HG03039 (cell line): Measurements from ENCODE around the gene TLNRD1.

Experiments used
- ATAC-seq: cut with Tn5 transposase; IDR thresholded peaks from one replicate; pipeline ENCODE4 v1.9.1; 2021; ENCODE audit warnings: mild to moderate bottlenecking, moderate library complexity; ENCODE audit not compliant: unreplicated experiment

The TLNRD1 gene

DNA sequence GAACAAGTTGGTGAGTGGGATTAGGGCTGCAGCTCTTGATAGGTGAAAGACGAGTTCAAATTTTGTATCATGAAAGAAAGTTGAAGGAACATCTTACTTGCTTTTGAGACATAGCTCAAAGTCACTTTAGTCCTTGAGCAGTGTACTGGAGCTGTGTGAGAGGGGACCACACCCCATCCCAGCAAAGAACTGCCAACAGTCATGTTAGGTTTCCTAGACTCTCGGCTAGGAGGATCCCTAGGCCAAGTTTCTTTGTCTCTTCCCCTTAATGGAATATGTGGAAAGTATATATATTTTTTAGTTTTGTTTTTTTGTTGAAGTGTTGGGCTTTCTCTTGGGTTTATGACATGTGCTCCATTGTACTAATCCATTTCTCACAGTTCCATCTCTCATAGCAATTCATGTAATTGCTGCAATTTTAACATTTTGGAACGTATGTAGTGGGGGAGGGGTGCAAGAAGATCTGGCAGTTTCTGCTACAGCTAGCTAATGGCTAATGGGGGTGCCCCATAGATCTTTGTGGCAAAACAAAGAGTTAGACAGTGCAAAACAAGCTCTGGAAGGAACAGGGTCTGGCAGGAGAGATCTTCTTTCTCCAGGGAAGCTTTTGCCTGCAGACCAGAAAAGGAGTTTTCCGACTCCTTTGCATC, 25.1 kb downstream of the TLNRD1 start:
- no peak for ATAC-seq

DNA sequence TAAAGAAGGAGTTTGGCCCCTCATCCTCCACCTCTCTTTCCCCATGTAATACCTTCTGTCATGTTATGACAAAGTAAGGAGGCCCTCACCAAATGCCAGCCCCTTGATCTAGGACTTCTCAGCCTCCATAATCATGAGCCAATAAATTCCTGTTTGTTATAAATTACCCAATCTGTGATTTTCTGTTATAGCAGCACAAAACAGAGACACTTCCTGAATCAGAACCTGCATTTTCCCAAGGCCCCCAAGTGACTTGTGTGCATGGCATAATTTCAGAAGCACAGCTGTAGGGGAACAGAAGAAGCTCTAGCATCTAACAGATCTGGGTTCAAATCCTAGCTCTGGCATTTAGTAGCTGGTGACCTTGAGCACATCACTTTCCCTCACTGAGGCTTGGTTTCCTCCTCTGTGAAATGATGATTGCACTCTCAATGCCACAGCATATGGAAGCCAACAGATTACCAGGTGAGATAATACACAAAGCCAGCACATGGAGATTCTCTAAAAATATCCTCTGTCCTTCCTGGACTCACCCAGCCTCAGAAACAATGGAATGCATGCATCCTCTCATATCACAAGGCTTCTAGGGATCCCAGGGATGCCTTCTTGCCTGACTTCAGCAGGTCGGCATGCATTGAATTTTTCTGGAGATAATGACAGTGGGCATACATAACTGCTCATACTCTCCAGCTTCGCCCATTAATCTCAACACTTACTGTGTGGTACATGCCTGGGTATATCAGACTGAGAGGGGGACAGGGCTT, 26.3 kb downstream of the TLNRD1 start:
- ATAC-seq = no peak

DNA sequence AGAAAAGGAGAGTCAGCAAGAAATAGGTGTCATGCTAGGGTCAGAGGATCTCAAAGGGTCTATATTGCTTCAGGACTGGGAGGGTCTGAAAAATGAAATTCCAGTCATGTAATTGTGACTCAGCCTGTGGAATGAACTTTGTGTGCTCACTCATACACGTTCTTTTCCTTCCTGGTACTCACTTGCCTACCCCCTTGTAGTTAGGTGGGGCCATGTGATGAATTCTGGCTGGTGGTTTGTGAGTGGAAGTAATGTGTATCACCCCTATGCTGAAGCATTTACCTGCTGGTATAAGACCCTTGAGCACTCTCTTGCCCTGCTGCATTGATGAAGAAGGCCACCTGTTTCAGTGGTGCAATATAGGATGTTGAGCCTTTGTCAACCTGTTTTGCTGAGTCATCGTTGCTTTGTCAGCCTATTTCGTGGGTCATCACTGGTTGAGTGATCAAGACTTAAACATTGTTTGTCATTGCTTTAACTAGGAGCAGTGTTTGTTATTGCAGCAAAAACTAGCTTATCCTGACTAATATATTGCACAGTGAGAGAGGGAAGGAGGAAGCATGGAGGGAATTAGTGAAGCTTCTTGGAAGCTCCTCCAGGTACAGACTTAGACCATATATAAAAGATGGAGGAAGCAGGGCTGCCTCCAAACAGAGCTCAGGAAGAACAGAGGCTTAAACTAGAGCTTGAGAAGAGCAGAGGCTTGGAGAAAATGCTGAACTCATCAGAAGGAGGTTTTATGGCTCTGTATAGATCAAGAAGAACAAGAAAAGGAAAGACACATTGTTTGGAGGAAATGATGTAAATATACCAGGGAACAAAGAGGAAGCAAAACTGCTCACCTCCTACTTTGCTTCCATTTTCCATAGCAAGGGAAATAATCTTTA, 28.9 kb downstream of the TLNRD1 start:
- no peak for ATAC-seq

DNA sequence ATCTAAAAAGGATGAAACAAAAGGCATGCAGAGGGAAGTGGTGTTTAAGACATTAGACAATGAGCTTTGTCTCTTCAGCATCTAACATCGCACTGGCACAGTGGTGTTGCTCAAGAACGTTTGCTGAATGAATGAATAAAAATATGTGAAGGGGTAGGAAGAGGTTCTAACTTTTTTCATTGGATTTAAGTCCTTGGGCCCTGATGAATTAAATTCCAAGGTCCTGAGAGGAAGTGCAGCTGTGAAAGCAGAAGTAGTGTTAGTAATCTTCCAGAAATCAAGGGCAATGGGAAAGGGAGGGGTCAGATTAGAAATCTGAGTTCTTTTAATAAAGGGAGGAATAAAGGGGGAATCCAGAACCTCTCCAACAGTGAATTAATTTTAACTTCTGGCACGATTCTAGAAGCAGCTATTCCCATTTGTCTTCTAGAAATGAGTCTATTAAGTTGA, 29.6 kb downstream of the TLNRD1 start:
- no peak for ATAC-seq

DNA sequence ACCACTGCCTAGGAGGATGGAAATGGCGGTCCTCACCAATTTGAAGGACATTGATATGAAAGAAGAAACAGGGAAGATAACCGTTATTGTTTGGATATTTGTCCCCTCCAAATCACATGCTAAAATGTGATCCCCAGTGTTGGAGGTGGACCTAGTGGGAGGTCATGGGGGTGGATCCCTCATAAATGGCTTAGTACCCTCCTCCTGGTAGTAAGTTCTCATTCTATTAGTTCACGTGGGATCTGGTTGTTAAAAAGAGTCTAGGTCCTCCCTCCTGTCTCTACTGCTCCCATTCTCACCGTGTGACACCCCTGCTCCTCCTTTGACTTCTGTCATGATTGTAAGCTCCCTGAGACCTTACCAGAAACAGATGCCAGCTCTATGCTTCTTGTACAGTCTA, 30.5 kb downstream of the TLNRD1 start:
- ATAC-seq = no peak

DNA sequence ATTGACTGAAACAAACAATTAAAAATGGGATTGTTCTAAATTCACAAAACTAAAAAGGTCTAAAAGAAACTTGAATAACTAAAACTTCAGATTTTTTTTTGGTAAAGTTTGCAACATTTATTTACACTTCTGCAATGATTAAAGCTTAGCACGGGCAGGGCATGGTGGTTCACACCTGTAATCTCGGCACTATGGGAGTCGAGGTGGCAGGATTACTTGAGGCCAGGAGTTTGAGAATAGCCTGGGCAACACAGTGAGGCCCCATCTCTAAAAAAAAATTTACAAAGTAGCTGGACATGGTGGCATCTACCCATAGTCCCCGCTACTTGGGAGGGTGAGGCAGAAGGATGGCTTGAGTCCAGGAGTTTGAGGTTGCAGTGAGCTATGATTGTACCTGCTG, 31.6 kb downstream of the TLNRD1 start:
- no peak for ATAC-seq

DNA sequence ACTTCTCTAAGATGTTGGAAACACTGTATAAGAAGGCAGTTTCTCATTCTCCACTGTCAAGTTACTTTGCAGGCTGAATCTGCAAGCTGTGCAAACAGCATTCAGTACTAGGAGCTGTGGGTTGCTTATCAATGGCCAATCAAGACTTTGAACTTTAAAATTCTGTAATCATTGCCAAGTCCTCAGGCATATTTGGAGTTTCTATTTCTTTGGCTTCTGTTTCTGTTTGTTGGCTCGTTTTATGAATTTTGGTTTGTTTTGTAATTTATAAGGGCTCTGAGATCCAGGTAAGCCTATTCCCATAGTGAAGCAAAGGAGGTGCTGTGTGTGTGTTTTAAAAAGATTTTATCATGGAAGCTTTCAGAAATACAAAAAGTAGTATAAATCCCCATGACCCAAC, 32.1 kb downstream of the TLNRD1 start:
- no peak for ATAC-seq

DNA sequence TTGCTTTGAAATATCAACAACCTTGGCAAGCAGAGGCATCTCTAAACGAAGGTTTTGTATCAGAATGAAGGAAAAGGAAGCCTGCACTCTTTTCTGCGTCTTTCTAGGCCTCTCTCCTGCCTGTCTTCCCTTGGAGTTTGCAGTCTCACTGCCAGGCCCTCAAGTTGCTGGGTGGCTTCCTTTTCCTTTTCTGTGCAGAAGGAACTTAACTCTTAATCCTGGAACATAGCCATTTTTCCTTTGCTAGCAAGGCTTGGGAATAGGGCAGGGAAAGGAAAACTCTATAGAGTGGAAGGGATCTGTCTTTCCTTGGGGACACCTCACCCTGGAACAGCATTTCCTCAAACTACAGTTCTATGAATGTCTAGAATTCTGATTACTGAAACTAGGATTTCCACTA, 32.8 kb downstream of the TLNRD1 start:
- no peak for ATAC-seq

DNA sequence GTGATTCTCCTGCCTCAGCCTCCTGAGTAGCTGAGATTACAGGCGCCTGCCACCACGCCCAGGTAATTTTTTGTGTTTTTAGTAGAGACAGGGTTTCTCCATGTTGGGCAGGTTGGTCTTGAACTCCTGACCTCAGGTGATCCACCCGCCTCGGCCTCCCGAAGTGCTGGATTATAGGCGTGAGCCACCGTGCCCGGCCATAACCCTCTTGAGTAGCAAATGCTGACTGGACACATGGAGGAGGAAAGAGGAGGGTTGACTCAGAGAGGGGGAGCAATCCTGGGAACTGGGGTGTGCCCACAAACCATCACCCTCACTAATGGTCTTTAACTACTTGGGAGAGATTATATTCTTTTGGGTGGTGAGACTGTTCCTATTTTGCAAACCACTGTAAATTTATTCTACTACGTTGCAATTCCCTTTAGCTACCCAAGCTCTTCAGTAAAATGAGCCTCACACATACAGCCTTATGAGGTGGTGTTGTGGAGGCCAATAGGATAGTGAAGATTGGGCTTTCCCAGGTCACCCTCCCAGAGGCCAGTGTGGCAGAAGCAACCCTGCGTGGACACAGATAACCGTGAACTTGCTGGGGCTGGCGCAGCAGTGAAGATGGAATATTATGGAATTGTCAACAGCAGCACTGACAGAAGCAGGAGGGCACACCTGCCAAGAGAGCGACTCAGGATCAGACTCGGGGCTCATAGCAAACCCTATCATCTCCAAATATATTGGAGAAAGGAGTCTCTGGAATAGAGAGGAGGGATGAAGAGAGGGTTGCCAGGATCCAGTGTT, 37.4 kb downstream of the TLNRD1 start:
- no peak for ATAC-seq

DNA sequence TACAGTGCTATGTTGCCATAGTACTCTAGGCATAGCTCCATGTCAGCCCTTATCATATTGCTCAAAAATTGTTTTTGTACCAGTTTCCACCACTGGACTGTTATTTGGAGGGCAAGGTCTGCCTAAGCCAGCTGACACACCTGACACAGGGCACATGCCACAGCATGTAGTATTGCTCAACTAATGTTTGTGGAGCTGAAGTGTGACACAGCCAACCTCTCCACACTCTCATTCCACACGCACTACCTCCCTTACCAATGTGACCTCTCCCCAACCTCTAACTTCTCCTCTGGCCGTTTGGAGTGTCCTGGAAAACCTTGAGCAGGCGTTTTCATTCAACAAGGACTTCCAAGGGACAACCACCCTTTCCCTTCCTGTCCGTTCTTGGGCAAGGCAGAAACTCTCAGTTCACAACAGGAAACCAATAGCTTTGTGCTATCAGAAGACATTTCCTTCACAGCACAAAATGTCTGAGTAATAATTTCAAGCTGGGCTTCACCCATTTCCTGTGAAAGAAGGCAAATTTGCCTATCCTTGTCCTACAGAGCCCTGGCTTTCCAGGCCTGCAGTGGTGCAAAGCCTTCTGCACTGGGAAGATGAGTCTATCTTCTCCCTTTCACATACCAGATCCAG, 38.4 kb downstream of the TLNRD1 start:
- ATAC-seq = no peak

DNA sequence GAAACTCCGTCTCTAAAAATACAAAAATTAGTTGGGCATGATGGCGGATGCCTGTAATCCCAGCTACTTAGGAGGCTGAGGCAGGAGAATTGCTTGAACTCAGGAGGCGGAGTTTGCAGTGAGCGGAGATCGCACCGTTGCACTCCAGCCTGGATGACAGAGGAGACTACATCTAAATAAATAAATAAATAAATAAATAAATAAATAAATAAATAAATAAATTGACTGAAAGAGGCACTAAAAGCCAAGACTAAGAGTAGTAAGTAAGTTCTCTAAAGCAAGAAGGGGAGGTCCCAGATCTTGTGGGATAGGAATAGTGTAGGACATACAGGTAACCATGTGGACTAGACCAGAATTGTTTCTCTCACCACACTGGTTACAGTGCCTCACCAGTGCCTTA, 40.0 kb downstream of the TLNRD1 start:
- no peak for ATAC-seq

DNA sequence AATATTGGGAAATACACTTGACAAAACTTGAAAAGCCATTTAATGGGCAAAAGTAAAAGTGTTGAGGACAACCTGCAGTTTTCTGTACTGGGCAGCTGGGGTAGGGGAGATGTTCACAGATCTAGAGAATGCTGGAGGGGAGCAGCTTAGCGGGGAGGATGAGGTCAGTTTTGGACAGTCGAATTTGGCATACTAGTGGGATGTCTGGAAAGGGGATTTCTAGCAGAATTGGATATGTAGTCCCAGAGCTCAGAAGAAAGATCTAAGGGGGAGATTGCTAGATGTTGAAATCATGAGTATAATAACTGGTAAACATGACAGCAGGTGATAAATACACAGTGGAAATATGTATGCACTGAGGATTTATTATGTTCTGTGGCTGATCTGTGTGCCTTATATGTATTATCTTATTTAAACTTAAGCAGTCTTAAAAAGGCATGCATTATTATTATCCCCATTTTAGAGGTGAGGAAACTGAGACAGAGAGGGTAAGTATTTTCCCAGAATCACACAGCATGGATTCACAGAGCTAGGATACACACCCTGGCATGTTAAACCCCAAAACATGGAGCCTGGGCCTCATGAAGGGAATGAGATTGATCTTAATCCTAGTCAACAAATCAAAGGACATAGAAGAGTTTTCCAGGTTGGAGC, 42.7 kb downstream of the TLNRD1 start:
- no peak for ATAC-seq

DNA sequence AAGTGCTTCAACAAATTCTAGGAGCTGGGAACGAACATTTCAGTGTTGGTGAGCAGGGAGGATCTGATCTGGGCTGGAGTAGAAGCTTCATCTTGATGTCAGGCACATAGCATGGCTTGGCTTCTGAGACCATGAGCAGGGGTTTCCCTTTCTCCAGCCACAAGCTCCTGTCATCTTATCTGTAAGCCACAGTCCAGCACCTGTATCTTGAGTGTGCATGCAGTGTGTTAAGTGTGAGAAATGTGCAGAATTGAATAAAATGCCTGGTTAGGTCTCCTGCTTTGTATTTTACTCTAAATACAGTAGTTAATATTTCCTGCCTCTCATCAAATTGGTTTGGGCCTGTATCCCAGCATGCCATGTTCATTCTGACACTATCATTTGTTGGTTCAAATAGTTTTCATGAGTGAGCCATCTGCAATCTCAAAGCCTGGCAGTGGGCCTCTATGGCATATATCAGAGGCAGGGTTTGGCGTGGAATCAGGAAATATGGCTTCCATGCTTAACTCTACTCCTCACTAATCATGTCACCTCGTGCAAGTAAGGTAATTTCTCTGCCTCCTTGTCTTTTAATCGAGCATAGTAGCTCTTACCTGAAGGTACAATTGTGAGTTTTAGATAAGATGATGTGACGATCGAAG, 43.3 kb downstream of the TLNRD1 start:
- no peak for ATAC-seq

DNA sequence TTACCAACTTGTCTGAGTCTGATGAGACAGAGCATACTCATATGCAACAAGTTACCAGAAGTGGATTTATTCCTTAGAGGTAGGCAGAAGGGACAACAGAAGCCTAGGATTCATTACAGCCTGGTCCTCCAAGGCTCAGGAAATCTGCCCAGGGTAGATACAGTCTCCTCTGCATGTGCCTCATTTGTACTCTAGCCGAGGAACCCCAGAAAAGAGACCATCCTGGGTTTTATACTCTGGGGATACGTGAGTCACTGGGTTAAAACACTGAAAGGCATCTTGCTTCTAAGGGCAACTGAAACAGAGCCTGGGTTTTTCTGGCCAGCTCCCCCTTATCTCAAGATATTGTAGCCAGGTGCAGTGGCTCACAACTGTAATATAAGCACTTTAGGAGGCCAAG, 45.6 kb downstream of the TLNRD1 start:
- ATAC-seq = no peak

DNA sequence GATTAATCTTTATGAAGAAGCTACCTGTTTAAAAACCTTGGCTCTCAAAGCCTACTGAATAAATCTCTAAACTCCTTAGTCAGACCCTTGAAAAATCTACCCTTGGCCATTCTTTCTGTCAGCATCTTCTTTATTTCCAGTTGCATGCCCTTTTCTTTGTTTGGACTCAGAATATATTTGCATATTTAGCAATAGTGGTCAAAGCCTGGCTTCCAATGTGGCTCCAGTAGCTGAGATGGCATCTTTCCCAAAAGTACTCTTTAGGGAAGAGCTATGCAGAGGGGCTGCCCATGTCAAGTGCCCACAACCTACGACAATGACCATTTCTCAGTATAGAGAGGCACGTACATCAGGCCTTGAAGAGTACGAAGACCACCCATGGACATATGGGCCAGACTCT, 47.2 kb downstream of the TLNRD1 start:
- no peak for ATAC-seq

DNA sequence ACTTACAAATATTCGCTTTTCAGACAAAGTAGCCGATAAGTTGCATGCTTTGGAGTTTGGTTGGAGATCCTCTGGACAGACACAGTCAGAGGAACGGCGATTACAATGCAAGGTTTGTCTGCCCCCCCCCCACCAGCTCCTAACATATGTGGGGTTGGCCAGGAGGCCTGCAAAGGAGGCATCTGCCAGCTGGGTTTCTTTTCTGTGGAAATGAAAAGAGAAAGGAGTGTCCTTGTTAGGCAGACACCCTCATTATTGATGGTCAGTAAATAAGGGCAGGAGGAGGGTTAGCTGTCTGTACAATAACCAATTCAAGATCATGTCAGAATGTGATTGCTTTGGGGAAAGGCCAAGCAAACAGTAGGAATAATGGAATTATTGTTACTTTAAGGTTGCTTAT, 49.1 kb downstream of the TLNRD1 start:
- no peak for ATAC-seq

DNA sequence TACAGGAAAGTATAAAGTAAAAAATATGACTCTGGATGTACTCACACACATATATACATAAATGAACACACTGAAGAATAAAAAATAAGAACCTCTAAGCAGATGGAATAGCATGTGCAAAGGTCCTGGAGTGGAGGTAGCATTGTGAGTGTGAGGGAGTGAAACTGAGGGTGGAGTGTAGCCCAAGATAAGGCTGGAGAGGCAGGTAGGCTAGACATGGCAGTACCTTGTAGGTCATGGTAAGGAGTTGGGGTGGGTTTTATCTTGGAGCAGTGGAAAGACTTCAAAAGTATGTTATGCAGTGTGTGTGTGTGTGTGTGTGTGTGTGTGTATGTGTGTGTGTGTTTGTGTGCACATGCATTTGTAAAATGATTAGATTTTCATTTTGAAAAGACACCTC, 49.5 kb downstream of the TLNRD1 start:
- no peak for ATAC-seq

DNA sequence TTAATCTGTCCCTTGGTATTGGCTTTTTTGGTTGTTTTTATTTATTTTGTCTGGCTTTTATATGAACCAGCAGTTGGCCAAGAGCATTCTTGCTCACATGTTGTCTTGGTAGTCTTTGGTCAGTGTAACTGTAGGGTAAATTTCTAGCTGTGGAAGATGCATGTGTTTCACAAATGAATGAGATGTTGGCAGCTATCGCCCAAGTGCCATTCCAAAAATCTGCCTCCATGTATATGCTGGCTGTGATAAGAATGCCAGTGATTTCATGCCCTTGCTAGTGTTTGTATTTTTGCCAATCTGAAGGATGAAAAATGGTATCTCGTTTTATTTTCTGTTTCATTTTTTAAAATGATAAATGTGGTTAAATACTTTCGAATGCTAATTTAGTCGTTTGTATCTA, 50.1 kb downstream of the TLNRD1 start:
- no peak for ATAC-seq

DNA sequence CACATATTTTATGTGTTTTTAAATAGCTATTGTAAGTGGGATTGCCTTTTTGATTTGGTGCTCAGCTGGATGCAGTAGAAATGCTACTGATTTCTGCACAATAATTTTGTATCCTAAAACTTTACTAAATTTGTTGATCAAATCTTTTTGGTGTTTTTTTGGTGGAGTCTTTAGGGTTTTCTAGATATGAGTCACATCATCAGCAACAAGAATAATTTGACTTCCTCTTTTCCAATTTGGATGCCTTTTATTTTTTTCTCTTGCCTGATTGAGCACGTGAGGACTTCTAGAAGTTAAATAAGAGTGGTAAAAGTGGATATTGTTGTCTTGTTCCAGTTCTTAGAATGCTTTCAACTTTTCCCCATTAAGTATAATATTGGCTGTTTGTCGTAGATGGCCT, 51.3 kb downstream of the TLNRD1 start:
- ATAC-seq = no peak
